GM18508 (cell line): ENCODE data around the gene COPS4.
"Not testable (repeated sequence)": the region's sequence is repeated elsewhere in the genome, so short reads cannot be mapped to it uniquely, and the experiment has no call there.

Experiments
- ATAC-seq: cut with Tn5 transposase; IDR thresholded peaks from one replicate; pipeline ENCODE4 v1.9.1; 2021; ENCODE audit warnings: moderate number of reproducible peaks; ENCODE audit not compliant: insufficient read depth, unreplicated experiment

COPS4 gene

DNA sequence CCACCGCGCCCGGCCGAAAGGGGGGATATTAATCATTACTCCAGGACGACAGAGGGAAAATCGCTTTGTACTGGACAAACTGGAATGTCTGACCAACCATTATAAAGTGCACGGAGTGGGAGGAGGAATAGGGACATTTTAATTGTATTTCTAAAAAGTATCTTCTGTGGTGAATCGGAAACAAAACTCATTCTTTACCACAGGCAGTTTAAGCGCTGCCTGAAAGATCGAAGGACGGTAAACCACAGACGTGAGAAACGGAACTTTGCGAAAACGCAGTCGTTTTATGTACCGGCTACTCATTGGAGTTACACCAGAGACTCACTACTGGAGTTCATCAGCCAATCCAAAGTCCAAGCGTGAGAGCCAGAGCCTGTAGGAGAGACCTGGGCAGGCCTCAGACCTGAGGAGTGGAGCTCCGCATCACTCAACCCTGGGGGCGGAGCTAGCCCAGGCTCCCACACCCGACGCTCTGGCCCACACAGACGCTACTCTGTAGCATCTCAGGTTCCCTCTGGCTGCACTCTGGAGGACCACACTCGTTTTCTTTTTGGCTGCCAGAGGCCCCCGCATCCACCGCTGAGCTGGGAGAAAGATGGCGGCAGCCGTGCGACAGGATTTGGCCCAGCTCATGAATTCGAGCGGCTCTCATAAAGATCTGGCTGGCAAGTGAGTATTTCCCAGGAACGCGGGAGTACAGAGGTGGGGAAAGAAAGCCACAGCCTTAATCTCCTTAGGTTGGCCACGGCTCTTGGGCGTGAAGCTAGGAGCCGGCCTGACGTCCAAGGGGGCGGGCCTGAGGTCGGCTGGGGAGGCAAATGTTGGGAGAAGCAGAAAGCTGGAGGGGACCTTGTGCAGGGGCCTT is at the start of gene COPS4:
Gene COPS4, plus strand, starts transcription at position 554 of the 865 bp plus-strand sequence. Its CDS starts 42 bp downstream, at position 596.
- ATAC-seq = peak; percentile 96

GRCh38 chr4:82987519-82987918 is 47.5 kb upstream of the COPS4 start:
- not testable (repeated sequence) for ATAC-seq

DNA sequence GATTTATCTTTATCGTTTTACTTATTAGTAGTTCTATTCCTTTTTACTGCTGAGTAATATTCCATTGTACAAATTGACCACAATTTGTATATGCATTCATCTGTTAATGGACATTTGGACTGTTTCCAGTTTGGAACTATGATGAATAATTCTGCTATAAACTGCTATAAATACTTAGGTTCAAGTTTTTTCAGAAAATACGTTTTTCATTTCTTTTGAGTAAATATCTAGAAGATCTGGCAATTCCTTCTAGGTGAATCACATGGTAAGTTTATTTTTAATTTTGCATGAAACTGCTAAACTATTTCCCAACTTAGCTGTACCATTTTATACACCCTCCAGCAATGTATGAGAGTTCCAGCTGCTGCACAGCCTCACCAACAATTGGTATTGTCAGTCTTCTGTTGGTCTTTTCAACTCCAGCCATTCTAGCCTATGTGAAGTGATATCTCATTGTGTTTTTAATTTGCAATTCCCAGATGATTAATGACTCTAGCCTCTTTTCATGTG is 46.6 kb upstream of the COPS4 start:
- no peak for ATAC-seq

DNA sequence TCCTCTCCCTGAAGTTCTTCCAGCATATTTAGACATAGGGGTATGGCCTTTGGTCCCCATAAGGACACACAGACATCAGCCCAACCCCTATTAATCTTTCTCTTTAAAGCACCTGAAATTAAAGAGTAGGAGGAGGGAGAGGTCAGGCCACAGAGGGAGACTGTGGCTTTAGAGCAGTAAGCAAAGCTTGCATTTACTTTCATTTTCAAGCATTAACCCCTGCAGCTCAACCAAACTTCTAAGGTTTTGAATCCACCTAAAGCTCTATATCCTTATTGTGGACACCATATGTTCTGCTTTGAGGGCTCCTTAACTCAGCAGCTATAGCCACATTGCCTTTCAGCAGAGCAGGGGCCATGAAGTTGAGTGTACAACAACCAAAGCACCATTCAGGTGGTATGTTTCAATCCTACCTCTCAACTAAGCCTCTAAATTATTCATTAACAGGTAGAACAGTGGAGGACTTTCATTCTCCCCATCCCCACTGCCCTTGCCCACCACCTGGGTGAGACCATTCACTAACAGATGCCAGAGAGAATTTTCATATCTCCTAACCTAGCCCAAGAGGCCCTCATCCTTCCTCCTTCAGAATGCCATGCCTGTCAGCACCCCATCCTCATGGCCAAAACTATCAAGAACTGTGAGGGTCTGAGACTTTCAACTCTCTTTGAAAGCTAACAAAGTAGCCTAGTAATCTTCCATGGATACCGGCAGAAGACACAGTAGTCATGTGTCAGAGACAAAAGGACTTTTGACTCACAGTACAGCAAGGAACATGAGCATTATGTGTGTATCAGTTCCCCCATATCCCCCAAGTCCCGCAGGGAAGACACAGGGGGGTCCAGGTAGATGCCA is 45.2 kb upstream of the COPS4 start:
- peak; percentile 90 for ATAC-seq

DNA sequence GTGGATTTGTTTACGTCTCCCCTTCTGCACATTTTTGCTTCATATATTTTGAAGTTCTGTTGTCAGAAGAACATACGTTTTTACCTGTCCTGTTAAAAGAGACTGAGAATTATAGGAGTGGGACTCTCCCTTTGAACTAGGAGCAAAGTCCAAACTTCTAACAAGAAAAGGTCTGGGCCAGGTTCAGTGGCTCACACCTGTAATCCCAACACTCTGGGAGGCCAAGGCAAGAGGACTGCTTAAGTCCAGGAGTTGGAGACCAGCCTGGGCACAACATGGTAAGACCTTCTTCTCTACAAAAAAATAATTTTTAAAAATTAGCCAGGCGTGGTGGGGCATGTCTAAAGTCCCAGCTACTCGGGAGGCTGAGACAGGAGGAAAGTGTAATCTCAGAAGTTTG is 40.1 kb upstream of the COPS4 start:
- no peak for ATAC-seq

- ATAC-seq = no peak
Measured at GRCh38 chr4:82998898-82999297, 36.1 kb upstream of the COPS4 start.

- ATAC-seq = no peak
Measured at GRCh38 chr4:83002329-83002728, 32.7 kb upstream of the COPS4 start.

DNA sequence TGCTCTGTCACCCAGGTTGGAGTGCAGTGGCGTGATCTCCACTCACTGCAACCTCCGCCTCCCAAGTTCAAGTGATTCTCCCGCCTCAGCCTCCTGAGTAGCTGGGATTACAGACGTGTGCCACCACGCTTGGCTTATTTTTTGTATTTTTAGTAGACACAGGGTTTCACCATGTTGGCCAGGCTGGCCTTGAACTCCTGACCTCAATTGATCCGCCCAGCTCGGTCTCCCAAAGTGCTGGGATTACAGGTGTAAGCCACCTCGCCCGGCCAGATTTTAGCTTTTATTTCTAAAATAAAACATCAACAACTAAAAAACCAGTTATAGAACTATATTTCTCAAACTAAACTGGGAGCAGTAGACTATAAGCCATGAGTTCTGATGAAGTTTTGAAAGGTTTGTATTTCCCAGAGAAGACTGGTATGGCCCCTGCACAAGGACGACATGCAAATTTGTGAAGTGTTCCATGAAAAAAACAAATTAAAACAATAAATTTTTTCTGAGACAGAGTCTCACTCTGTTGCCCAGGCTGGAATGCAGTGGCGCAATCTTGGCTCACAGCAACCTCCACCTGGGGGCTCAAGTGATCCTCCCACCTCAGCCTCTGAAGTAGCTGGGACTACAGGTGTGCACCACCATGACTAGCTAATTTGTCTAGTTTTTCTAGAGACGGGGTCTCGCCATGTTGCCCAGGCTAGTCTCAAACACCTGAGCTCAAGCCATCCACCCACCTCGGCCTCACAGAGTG is 31.8 kb upstream of the COPS4 start:
- not testable (repeated sequence) for ATAC-seq

DNA sequence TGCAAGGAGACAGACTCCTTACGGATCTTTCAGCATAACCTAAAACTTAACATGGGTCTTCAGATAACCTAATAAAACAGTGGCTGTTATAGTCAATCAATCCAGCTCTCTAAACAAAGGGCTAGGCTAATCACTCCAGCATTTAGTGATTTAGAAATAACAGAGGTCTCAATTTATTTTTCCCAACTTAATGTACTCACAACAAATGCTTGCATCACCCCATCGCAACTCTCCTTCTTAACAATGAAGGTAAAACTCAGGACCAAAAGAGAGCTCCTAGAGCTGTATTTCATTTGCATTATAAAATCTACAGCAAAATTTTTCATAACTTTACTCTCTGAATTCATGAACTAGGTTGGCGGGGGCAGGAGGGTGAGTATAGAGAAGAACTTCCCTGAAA is 25.5 kb upstream of the COPS4 start:
- no peak for ATAC-seq

- ATAC-seq = no peak
Measured at GRCh38 chr4:83010111-83010521, 24.9 kb upstream of the COPS4 start.

DNA sequence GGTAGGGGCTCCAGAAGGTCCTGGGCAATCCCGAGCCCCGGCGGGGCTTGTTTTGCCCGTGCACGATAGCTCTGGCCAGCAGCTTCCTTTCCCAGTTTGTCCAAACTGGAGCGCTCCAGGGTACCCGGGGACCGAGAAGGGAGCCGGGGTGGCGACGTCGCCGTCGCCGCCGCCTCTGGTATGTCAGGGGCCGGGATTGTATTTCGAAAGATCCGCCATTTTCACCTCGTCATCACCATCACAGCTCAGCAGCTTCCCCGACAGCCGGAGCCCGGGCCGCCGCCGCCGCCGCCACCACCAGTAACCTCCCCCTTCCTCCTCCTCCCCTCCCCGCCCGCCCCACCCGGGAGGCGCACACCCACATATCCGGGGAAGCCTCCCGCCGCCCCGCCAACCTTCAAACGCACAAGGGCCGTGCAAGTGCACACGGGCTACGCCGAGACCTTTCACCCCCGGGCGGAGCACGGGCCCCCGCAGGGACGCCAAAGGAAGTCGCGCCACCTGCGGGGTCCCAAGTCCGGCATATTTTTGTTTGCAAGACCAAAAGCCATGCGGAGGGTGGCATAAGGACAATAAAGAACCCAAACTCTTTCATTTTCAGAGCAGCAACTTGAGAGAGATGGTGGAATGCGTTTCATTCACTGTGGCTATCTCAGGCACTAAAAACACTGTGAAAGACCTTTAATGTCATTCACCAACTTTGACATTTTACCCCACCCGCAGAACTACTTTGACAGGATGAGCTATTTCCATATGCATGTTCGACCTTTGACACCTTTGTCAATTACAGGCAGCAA is 24.3 kb upstream of the COPS4 start, which contains the start of gene LIN54:
Gene LIN54, minus strand, starts transcription at position 302 of the 797 bp plus-strand sequence. CDS start 25,979 bp downstream, outside the sequence.
- no peak for ATAC-seq

GRCh38 chr4:83011689-83012199 is 23.2 kb upstream of the COPS4 start:
- ATAC-seq = no peak

DNA sequence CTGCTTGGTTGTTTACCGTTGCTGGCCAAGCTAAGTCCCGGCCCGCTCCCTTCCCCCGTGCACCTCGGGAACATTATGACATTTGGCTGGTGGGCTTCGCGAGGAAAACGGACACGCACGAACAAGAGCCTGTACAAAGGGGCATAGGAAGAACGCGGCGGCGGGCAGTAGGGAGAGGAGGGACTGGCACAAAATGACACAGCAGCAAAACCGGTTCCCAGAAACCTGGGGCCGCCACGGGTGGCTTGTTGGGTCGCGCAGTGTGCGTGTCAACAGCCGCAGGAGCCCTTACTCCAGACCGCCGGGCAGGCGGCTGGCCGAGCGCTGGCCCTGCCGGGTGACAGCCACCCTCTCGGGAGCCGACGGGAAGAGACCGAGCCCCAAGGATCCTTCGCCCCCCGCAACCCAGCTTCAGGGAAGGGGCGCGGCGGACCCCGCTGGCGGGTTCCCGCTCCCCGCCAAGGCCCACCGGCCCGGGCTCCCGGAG is 22.7 kb upstream of the COPS4 start:
- peak; percentile 7 for ATAC-seq

GRCh38 chr4:83012687-83013419 is 22.1 kb upstream of the COPS4 start:
- peak; percentile 65 for ATAC-seq

DNA sequence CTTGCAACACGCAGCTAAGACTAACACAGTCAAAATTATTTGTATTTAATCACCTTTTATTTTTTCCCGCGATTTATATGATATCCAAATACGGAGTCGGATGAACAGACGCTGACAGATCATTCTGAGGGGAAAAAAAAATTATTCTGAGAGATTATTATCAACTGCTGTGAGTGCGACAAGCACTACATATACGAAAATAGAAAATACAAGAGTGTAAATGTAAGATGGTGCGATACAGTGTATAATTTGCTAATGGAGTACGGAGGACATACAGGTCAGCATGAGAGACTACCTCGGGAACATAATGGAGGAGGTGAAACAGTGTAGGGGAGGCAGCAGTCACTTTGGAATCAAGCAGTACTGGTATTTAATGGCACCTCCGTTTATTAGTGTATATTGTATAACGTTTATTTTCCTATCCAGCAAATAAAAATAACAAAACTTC is 21.5 kb upstream of the COPS4 start:
- no peak for ATAC-seq

- no peak for ATAC-seq
Measured at GRCh38 chr4:83013902-83014301, 21.1 kb upstream of the COPS4 start.

GRCh38 chr4:83019794-83020494 is 15.0 kb upstream of the COPS4 start:
- no peak for ATAC-seq
